Peyer's patch (tissue), 4 donors: ENCODE data around the gene TOMM20.

Source experiments
- POLR2A ChIP-seq, 2 donors: fragments of 450-650 bp; IDR thresholded peaks; one replicate each; pipeline ENCODE4 v1.5.1; 2017; ENCODE audit warnings: antibody characterized with exemption in 2 of 2, mild to moderate bottlenecking in 2 of 2, moderate library complexity in 2 of 2
- TF ChIP-seq, protein P1 (sequence below), 6 experiments: fragments of 450-650 bp in 4 of 6; fragments of 200-600 bp in 2 of 6; sonication (generic) in 1 of 6; IDR thresholded peaks; one replicate each; pipeline ENCODE4 v1.5.1; 2017 to 2019; ENCODE audit warnings: antibody characterized with exemption in 6 of 6, mild to moderate bottlenecking in 3 of 6, moderate library complexity in 1 of 6

DNA sequence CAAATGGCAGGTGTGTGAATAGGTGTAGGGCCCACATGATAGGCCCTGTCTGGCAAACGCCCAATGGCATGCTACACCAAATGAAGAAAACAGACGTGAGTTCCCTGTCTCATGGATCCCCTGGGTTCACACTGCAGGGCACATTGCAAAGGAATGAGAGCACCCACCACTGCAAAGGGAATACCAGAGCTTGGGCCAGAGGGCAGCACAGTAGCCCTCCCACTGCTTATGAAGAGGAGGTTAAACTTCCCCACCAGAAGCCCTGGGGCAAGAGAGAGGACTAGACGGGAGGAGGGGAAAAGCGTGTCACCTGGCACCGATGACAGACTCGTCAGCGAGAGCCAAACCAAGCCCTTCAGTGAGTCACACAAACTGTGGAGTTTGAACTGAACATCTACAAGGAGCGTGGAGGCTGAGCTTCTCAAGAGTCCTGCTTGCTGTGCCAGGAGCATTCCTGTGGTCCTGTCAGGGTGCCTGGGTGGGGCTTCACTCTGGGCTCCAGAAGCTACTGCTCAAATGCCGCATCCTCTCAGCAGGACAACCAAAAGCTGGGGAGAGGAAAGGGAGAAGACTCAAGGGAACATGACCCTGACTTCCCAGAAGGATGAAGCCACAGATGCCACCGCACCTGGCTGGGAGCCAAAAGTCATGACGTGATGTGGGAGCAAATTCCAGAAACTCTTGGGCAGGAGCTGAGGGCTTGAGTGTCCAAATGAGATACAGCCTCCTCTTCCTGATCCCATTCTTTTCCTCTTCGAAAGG is 61.1 kb downstream of the TOMM20 start:
- TF ChIP-seq, protein P1, sequence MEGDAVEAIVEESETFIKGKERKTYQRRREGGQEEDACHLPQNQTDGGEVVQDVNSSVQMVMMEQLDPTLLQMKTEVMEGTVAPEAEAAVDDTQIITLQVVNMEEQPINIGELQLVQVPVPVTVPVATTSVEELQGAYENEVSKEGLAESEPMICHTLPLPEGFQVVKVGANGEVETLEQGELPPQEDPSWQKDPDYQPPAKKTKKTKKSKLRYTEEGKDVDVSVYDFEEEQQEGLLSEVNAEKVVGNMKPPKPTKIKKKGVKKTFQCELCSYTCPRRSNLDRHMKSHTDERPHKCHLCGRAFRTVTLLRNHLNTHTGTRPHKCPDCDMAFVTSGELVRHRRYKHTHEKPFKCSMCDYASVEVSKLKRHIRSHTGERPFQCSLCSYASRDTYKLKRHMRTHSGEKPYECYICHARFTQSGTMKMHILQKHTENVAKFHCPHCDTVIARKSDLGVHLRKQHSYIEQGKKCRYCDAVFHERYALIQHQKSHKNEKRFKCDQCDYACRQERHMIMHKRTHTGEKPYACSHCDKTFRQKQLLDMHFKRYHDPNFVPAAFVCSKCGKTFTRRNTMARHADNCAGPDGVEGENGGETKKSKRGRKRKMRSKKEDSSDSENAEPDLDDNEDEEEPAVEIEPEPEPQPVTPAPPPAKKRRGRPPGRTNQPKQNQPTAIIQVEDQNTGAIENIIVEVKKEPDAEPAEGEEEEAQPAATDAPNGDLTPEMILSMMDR (IDR thresholded peaks at IDR 0.05) = no peak
- TF ChIP-seq POLR2A (IDR thresholded peaks at IDR 0.05) = peak; percentile 27 to 82
